Erythroblast (primary cell): ENCODE measurements around the gene FNDC3A.

ENCODE experiments used
- GATA1 ChIP-seq: IDR thresholded peaks from 2 replicates; pipeline ENCODE4 v1.6.1; 2011; ENCODE audit warnings: low read depth, mild to moderate bottlenecking, control low read depth, low read length, moderate library complexity
- POLR2A ChIP-seq: IDR thresholded peaks from 2 replicates; pipeline ENCODE4 v1.6.1; 2011; ENCODE audit warnings: mild to moderate bottlenecking, low read length

GRCh38 chr13:49044836-49045235 is 69.1 kb downstream of the FNDC3A start:
- no peak for TF ChIP-seq POLR2A
- no peak for TF ChIP-seq GATA1
